NCI-H2029 (cell line): ENCODE measurements around the gene CFAP53.

Experiments
- DNase-seq: peaks from one replicate; lab custom pipeline; 2025; lab: John Stamatoyannopoulos, UW

CFAP53 gene

GRCh38 chr18:50287441-50288347, 21.4 kb upstream of the CFAP53 start, which contains the start of gene CXXC1:
Gene CXXC1 (minus strand): TSS chr18:50287692. CDS start chr18:50287589, 103 bp downstream.
- peak; percentile 97 for DNase-seq

GRCh38 chr18:50287028-50287440, 20.7 kb upstream of the CFAP53 start:
- DNase-seq = no peak

- no peak for DNase-seq
Measured at GRCh38 chr18:50286391-50287027, 20.2 kb upstream of the CFAP53 start.

- DNase-seq = no peak
Measured at GRCh38 chr18:50285631-50286321, 19.5 kb upstream of the CFAP53 start.

- no peak for DNase-seq
Measured at GRCh38 chr18:50285071-50285470, 18.8 kb upstream of the CFAP53 start.

- DNase-seq = no peak
Measured at GRCh38 chr18:50284255-50284885, 18.1 kb upstream of the CFAP53 start.

GRCh38 chr18:50283469-50284209, 17.3 kb upstream of the CFAP53 start:
- DNase-seq = no peak

- DNase-seq = no peak
Measured at GRCh38 chr18:50282521-50283335, 16.4 kb upstream of the CFAP53 start.

GRCh38 chr18:50281972-50282520, 15.8 kb upstream of the CFAP53 start:
- DNase-seq = no peak

- DNase-seq = peak; percentile 93
Measured at GRCh38 chr18:50281295-50281971, 15.1 kb upstream of the CFAP53 start, which contains the start of gene MBD1. Gene MBD1 (minus strand): TSS chr18:50281523. CDS start chr18:50279992, 1,531 bp downstream.

- DNase-seq = no peak
Measured at GRCh38 chr18:50280707-50281294, 14.5 kb upstream of the CFAP53 start.

GRCh38 chr18:50279752-50280151, 13.5 kb upstream of the CFAP53 start:
- DNase-seq = no peak

GRCh38 chr18:50277942-50278341, 11.6 kb upstream of the CFAP53 start:
- no peak for DNase-seq

GRCh38 chr18:50276452-50276851, 10.2 kb upstream of the CFAP53 start:
- no peak for DNase-seq

- no peak for DNase-seq
Measured at GRCh38 chr18:50275503-50276036, 9.3 kb upstream of the CFAP53 start.

GRCh38 chr18:50274941-50275340, 8.6 kb upstream of the CFAP53 start:
- DNase-seq = no peak

- no peak for DNase-seq
Measured at GRCh38 chr18:50274044-50274442, 7.7 kb upstream of the CFAP53 start.

GRCh38 chr18:50273203-50274043, 7.1 kb upstream of the CFAP53 start:
- no peak for DNase-seq
